Sigmoid colon (tissue), 4 donors: ENCODE data around the gene BCAS3.

Experiments
- EP300 ChIP-seq, 4 donors: sonication (generic); formaldehyde crosslinking; IDR thresholded peaks; one replicate each; pipeline ENCODE4 v1.6.1; 2017; ENCODE audit warnings: antibody characterized with exemption in 4 of 4
- POLR2AphosphoS5 ChIP-seq, 4 donors: sonication (generic); formaldehyde crosslinking; IDR thresholded peaks; one replicate each; pipeline ENCODE4 v1.6.1; 2017; ENCODE audit warnings: antibody characterized with exemption in 4 of 4
- TF ChIP-seq, protein P1 (sequence below), 4 experiments: fragments of 450-650 bp in 3 of 4; fragments of 200-600 bp in 1 of 4; IDR thresholded peaks; one replicate each; pipeline ENCODE4 v1.5.1; 2016 to 2019; ENCODE audit warnings: antibody characterized with exemption in 4 of 4, mild to moderate bottlenecking in 3 of 4, moderate library complexity in 2 of 4

- TF ChIP-seq POLR2AphosphoS5 (IDR thresholded peaks at IDR 0.05) (no peak), EP300 (IDR thresholded peaks at IDR 0.05) (no peak)
- TF ChIP-seq, protein P1, sequence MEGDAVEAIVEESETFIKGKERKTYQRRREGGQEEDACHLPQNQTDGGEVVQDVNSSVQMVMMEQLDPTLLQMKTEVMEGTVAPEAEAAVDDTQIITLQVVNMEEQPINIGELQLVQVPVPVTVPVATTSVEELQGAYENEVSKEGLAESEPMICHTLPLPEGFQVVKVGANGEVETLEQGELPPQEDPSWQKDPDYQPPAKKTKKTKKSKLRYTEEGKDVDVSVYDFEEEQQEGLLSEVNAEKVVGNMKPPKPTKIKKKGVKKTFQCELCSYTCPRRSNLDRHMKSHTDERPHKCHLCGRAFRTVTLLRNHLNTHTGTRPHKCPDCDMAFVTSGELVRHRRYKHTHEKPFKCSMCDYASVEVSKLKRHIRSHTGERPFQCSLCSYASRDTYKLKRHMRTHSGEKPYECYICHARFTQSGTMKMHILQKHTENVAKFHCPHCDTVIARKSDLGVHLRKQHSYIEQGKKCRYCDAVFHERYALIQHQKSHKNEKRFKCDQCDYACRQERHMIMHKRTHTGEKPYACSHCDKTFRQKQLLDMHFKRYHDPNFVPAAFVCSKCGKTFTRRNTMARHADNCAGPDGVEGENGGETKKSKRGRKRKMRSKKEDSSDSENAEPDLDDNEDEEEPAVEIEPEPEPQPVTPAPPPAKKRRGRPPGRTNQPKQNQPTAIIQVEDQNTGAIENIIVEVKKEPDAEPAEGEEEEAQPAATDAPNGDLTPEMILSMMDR (IDR thresholded peaks at IDR 0.05), result no peak
Measured at GRCh38 chr17:61144137-61144536, 466.5 kb downstream of the BCAS3 start.
